RWPE2 (cell line): ENCODE measurements around the gene TMEM89.
A peak's percentile ranks its signal among the peaks of the same experiment; 100 is the strongest.

ENCODE experiments used
- ATAC-seq: fragments of 200-7000 bp; cut with Tn5 transposase; 3 replicates; pipeline ENCODE4 v1.9.1; 2021; ENCODE audit warnings: low read depth
- DNase-seq: peaks from one replicate; pipeline ENCODE4 v3.0.0-alpha.2; 2020; ENCODE audit warnings: low spot score
- H3K27ac ChIP-seq: fragments of 450-650 bp; 2 replicates; pipeline ENCODE4 v1.5.1; 2017; ENCODE audit warnings: mild to moderate bottlenecking; ENCODE audit not compliant: poor library complexity, severe bottlenecking
- H3K27me3 ChIP-seq: fragments of 250-450 bp; sonication (Bioruptor Pico); 2 replicates; pipeline ENCODE4 v1.5.1; 2021; ENCODE audit warnings: mild to moderate bottlenecking, moderate library complexity; ENCODE audit not compliant: insufficient read depth, poor library complexity, severe bottlenecking
- H3K36me3 ChIP-seq: fragments of 250-450 bp; sonication (Bioruptor Pico); 2 replicates; pipeline ENCODE4 v1.5.1; 2020; ENCODE audit warnings: low read depth, mild to moderate bottlenecking, moderate library complexity
- H3K4me1 ChIP-seq: fragments of 250-450 bp; sonication (Bioruptor Pico); 2 replicates; pipeline ENCODE4 v1.5.1; 2021; ENCODE audit warnings: mild to moderate bottlenecking, moderate library complexity; ENCODE audit not compliant: insufficient read depth, poor library complexity, severe bottlenecking
- H3K4me3 ChIP-seq: fragments of 250-450 bp; sonication (Bioruptor Pico); 2 replicates; pipeline ENCODE4 v1.5.1; 2021; ENCODE audit warnings: mild to moderate bottlenecking, moderate library complexity; ENCODE audit not compliant: severe bottlenecking
- H3K9me3 ChIP-seq: fragments of 250-450 bp; sonication (Bioruptor Pico); 2 replicates; pipeline ENCODE4 v1.5.1; 2021; ENCODE audit warnings: mild to moderate bottlenecking, moderate library complexity; ENCODE audit not compliant: severe bottlenecking
- CTCF ChIP-seq: fragments of 450-650 bp; IDR thresholded peaks from one replicate; pipeline ENCODE4 v1.5.1; 2017; ENCODE audit warnings: mild to moderate bottlenecking, moderate library complexity; ENCODE audit not compliant: poor library complexity, severe bottlenecking

Gene TMEM89

GRCh38 chr3:48598323-48599076, 23.1 kb downstream of the TMEM89 start:
- no peak for TF ChIP-seq CTCF
- peak overlapping the region; percentile 98 for H3K27ac ChIP-seq
- peaks cover 48% of the 10 kb centered on the region for H3K4me1 ChIP-seq
- no peaks in the 10 kb centered on the region for H3K27me3 ChIP-seq
- no peak overlapping the region for H3K4me3 ChIP-seq
- DNase-seq = peak; percentile 94
- peaks cover 54% of the 10 kb centered on the region for H3K36me3 ChIP-seq
- H3K9me3 ChIP-seq = no peaks in the 10 kb centered on the region
- ATAC-seq = peak; percentile 45

GRCh38 chr3:48597408-48597800, 24.2 kb downstream of the TMEM89 start:
- Histone ChIP-seq H3K4me3 (no peak overlapping the region), H3K27ac (peak overlapping the region; percentile 98), H3K36me3 (peaks cover 54% of the 10 kb centered on the region), H3K9me3 (no peaks in the 10 kb centered on the region), H3K27me3 (no peaks in the 10 kb centered on the region), H3K4me1 (peaks cover 48% of the 10 kb centered on the region)
- TF ChIP-seq CTCF = no peak
- ATAC-seq (no peak), DNase-seq (no peak)

GRCh38 chr3:48596676-48597407, 24.7 kb downstream of the TMEM89 start:
- H3K4me1 ChIP-seq = peaks cover 48% of the 10 kb centered on the region

GRCh38 chr3:48596157-48596556, 25.4 kb downstream of the TMEM89 start:
- no peak for ATAC-seq
- Histone ChIP-seq H3K4me3 (no peak overlapping the region), H3K36me3 (peaks cover 60% of the 10 kb centered on the region), H3K27ac (peak overlapping the region; percentile 98), H3K9me3 (no peaks in the 10 kb centered on the region), H3K27me3 (no peaks in the 10 kb centered on the region), H3K4me1 (peaks cover 48% of the 10 kb centered on the region)
- DNase-seq = no peak
- TF ChIP-seq CTCF = no peak

More at GRCh38 chr3:48596676-48597407, 24.7 kb downstream of the TMEM89 start:
- no peak for ATAC-seq
- Histone ChIP-seq H3K27ac (peak overlapping the region; percentile 98), H3K4me3 (no peak overlapping the region), H3K9me3 (no peaks in the 10 kb centered on the region), H3K36me3 (peaks cover 59% of the 10 kb centered on the region), H3K27me3 (no peaks in the 10 kb centered on the region)
- no peak for DNase-seq
- TF ChIP-seq CTCF = no peak
